Spleen (tissue), 11 donors: Measurements from ENCODE around the gene RNF180. TPM values are rescaled to one million over a fixed set of nuclear protein-coding genes. Genes with fewer than 3 reads are reported as not detected.

Source experiments
- DNase-seq: peaks from one replicate; pipeline ENCODE4 v3.0.0-alpha.2; 2020
- H3K27ac ChIP-seq, 8 donors: fragments of 200-600 bp; sonication (generic) in 7 of 8; 1 replicate in 4 of 8; 2 replicates in 4 of 8; pipeline versions ENCODE4 v1.5.0 to v1.8.0; 2016 to 2021; ENCODE audit warnings: inconsistent platforms in 4 of 8, mild to moderate bottlenecking in 4 of 8, moderate library complexity in 1 of 8
- H3K27me3 ChIP-seq, 7 donors: fragments of 200-600 bp; sonication (generic) in 6 of 7; replicated peaks in 1 of 7; 1 replicate in 4 of 7; 2 replicates in 3 of 7; pipeline versions ENCODE4 v1.5.0 to v1.8.0; 2016 to 2021; ENCODE audit warnings: inconsistent platforms in 3 of 7, mild to moderate bottlenecking in 1 of 7
- H3K36me3 ChIP-seq, 6 donors: fragments of 200-600 bp; sonication (generic) in 5 of 6; 1 replicate in 4 of 6; 2 replicates in 2 of 6; pipeline versions ENCODE4 v1.5.0 to v1.8.0; 2016 to 2021; ENCODE audit warnings: inconsistent platforms in 2 of 6
- H3K4me1 ChIP-seq, 6 donors: fragments of 200-600 bp; sonication (generic) in 5 of 6; 1 replicate in 3 of 6; 2 replicates in 3 of 6; pipeline versions ENCODE4 v1.5.0 to v1.8.0; 2016 to 2021; ENCODE audit warnings: inconsistent platforms in 3 of 6
- H3K4me3 ChIP-seq, 8 donors: fragments of 200-600 bp; sonication (generic) in 7 of 8; 1 replicate in 4 of 8; 2 replicates in 4 of 8; pipeline versions ENCODE4 v1.5.0 to v1.8.0; 2016 to 2021; ENCODE audit warnings: inconsistent platforms in 4 of 8, mild to moderate bottlenecking in 4 of 8, moderate library complexity in 2 of 8
- H3K9me3 ChIP-seq, 8 donors: fragments of 200-600 bp; sonication (generic) in 7 of 8; 1 replicate in 4 of 8; 2 replicates in 4 of 8; pipeline versions ENCODE4 v1.5.0 to v1.8.0; 2016 to 2021; ENCODE audit warnings: inconsistent platforms in 4 of 8
- CTCF ChIP-seq, 11 experiments: fragments of 200-600 bp in 7 of 11; fragments of 450-650 bp in 4 of 11; sonication (generic) in 4 of 11; IDR thresholded peaks in 8 of 11; conservative IDR thresholded peaks in 3 of 11; 1 replicate in 7 of 11; 2 replicates in 4 of 11; pipeline versions ENCODE4 v1.4.0 to v1.8.0; 2016 to 2021; ENCODE audit warnings: antibody characterized with exemption in 11 of 11, inconsistent platforms in 4 of 11, mild to moderate bottlenecking in 1 of 11
- POLR2A ChIP-seq, 3 donors: fragments of 450-650 bp; IDR thresholded peaks; one replicate each; pipeline ENCODE4 v1.5.1; 2017; ENCODE audit warnings: antibody characterized with exemption in 3 of 3, mild to moderate bottlenecking in 1 of 3
- POLR2AphosphoS5 ChIP-seq, 3 donors: sonication (generic); formaldehyde crosslinking; IDR thresholded peaks; one replicate each; pipeline ENCODE4 v1.5.1; 2017; ENCODE audit warnings: antibody characterized with exemption in 3 of 3
- WGBS, 5 donors: extraction: QIAGEN DNeasy Blood & Tissue Kit in 3 of 5; methylation state at CpG; one replicate each; pipeline versions ENCODE4 v1.1.5 to v1.1.7; 2013 to 2018; 5-methylcytosine and 5-hydroxymethylcytosine counted together
- intact Hi-C: fragments of 100-400 bp; cut with DNase I; formaldehyde crosslinking; loops from one replicate; pipeline ENCODE4 v1.15.0; 2023; ENCODE audit warnings: low total_unique reads
- polyA plus RNA-seq, 3 donors: library from polyadenylated mRNA; stranded (reverse); fragments of 200-250 nt; gene quantifications; one replicate each; pipeline ENCODE4 v1.2.1, GENCODE V29; 2013
- total RNA-seq, 7 donors: library from RNA; depleted of rRNA in 3 of 7; stranded (reverse); fragments of >200 nt in 3 of 7; fragmentation: NEBNext Ultra II Directional in 4 of 7; extraction: Animal tissue kit (Norgen Biotek cat#: 25700) in 4 of 7; gene quantifications; one replicate each; pipeline versions ENCODE4 v1.1.0 to v1.2.1, GENCODE V29; 2016 to 2021
- donor health status: healthy with polysubstance abuse.
- donor health status: DM: no; HTN: no; CAD: no; lungs with moderate emphysema.
- donor health status: DM: no; HTN: no; CAD: no.
- donor health status: Bipolar disorder and iron deficiency.
- donor health status: healthy.
- donor health status: DM: no; HTN: no; CAD: no.
- donor health status: DM: yes; HTN: yes; CAD: no.

RNF180 gene
- total and polyA plus RNA-seq, 10 donors: 0.72 to 18.3 (median 9.1) TPM

GRCh38 chr5:64417390-64417789, 251.7 kb downstream of the RNF180 start:
- no peak overlapping the region for H3K27ac ChIP-seq
- no peaks in the 10 kb centered on the region for H3K4me1 ChIP-seq
- H3K4me3 ChIP-seq: no peak overlapping the region
- intact Hi-C loops: no loop called here
- no peak for TF ChIP-seq POLR2AphosphoS5 (IDR thresholded peaks at IDR 0.05)
- no peak for TF ChIP-seq POLR2A (IDR thresholded peaks at IDR 0.05)
- TF ChIP-seq CTCF (IDR thresholded peaks at IDR 0.05 in 8 of 11, conservative IDR thresholded peaks at IDR 0.05 in 3 of 11): no peak
- H3K27me3 ChIP-seq: no peaks in the 10 kb centered on the region
- WGBS, 5 donors: 51 to 64% (median 58%) methylated on average over 4 of the region's 4 CpGs
- no peak for DNase-seq
- H3K36me3 ChIP-seq: no peaks in the 10 kb centered on the region
- H3K9me3 ChIP-seq: peaks cover 0 to 25% (median 4%) of the 10 kb centered on the region in 8 donors

- Histone ChIP-seq H3K4me1 (no peaks in the 10 kb centered on the region), H3K27me3 (no peaks in the 10 kb centered on the region), H3K27ac (no peak overlapping the region), H3K9me3 (peaks cover 0 to 25% (median 1%) of the 10 kb centered on the region in 8 donors), H3K36me3 (no peaks in the 10 kb centered on the region), H3K4me3 (no peak overlapping the region)
- intact Hi-C loops: no loop called here
- DNase-seq: no peak
- TF ChIP-seq POLR2A (IDR thresholded peaks at IDR 0.05) (no peak), POLR2AphosphoS5 (IDR thresholded peaks at IDR 0.05) (no peak), CTCF (IDR thresholded peaks at IDR 0.05 in 8 of 11, conservative IDR thresholded peaks at IDR 0.05 in 3 of 11) (no peak)
- 88 to 97% (median 92%) methylated on average over 2 of the region's 2 CpGs for WGBS, 5 donors
These were observed 252.4 kb downstream of the RNF180 start for GRCh38 chr5:64418013-64418412.

Other genes with a start within 250 kb of the RNF180 start
- not detected for gene HTR1A, start 203.4 kb upstream of the RNF180 start, total RNA-seq
- gene HTR1A, start 203.4 kb upstream of the RNF180 start, polyA plus RNA-seq: not detected